ENCODE results near the gene RXFP4.

Gene RXFP4

GRCh38 chr1:155931332-155932038 is 10.0 kb upstream of the RXFP4 start:
- no peak for TF ChIP-seq CTCF (conservative IDR thresholded peaks at IDR 0.05; ENCODE audit: low read length)
- H3K4me3 ChIP-seq (ENCODE audit: low read length) = peak overlapping the region; percentile 39
- DNase-seq (ENCODE audit: low read depth) = peak; percentile 65

GRCh38 chr1:155932081-155932480 is 9.4 kb upstream of the RXFP4 start:
- no peak overlapping the region for H3K4me3 ChIP-seq (ENCODE audit: low read length)
- DNase-seq (ENCODE audit: low read depth) = no peak
- no peak for TF ChIP-seq CTCF (conservative IDR thresholded peaks at IDR 0.05; ENCODE audit: low read length)

GRCh38 chr1:155932487-155932886 is 9.0 kb upstream of the RXFP4 start:
- DNase-seq (ENCODE audit: low read depth) = peak; percentile 58
- TF ChIP-seq CTCF (conservative IDR thresholded peaks at IDR 0.05; ENCODE audit: low read length) = no peak
- peak overlapping the region; percentile 97; the same call in 1 of the 2 replicates for H3K4me3 ChIP-seq (ENCODE audit: low read length)

GRCh38 chr1:155933591-155934096 is 7.8 kb upstream of the RXFP4 start:
- no peak for TF ChIP-seq CTCF (conservative IDR thresholded peaks at IDR 0.05; ENCODE audit: low read length)
- no peak for DNase-seq (ENCODE audit: low read depth)

GRCh38 chr1:155934097-155934935 is 7.1 kb upstream of the RXFP4 start, which contains the start of gene KHDC4:
KHDC4 (minus strand) TSS chr1:155934413; CDS start chr1:155934373, 40 bp downstream.
- DNase-seq (ENCODE audit: low read depth) = peak; percentile 98
- no peak for TF ChIP-seq CTCF (conservative IDR thresholded peaks at IDR 0.05; ENCODE audit: low read length)
- H3K4me3 ChIP-seq (ENCODE audit: low read length) = peak within 1 kb of the TSS; percentile 97

More at GRCh38 chr1:155933591-155934096, 7.8 kb upstream of the RXFP4 start:
- H3K4me3 ChIP-seq (ENCODE audit: low read length) = peak overlapping the region; percentile 97

GRCh38 chr1:155934936-155935590 is 6.4 kb upstream of the RXFP4 start:
- peak overlapping the region; percentile 97 for H3K4me3 ChIP-seq (ENCODE audit: low read length)
- TF ChIP-seq CTCF (conservative IDR thresholded peaks at IDR 0.05; ENCODE audit: low read length) = no peak
- DNase-seq (ENCODE audit: low read depth) = no peak

Measured in AG10803 (cell line).